ENCODE results near the gene SHQ1. TPM values are rescaled to one million over a fixed set of nuclear protein-coding genes. Genes with fewer than 3 reads are reported as not detected.
"Not testable (repeated sequence)": the region's sequence is repeated elsewhere in the genome, so short reads cannot be mapped to it uniquely, and the experiment has no call there.

The SHQ1 gene
- total RNA-seq, 1 donor from 2014 or later = 12.4 TPM

DNA sequence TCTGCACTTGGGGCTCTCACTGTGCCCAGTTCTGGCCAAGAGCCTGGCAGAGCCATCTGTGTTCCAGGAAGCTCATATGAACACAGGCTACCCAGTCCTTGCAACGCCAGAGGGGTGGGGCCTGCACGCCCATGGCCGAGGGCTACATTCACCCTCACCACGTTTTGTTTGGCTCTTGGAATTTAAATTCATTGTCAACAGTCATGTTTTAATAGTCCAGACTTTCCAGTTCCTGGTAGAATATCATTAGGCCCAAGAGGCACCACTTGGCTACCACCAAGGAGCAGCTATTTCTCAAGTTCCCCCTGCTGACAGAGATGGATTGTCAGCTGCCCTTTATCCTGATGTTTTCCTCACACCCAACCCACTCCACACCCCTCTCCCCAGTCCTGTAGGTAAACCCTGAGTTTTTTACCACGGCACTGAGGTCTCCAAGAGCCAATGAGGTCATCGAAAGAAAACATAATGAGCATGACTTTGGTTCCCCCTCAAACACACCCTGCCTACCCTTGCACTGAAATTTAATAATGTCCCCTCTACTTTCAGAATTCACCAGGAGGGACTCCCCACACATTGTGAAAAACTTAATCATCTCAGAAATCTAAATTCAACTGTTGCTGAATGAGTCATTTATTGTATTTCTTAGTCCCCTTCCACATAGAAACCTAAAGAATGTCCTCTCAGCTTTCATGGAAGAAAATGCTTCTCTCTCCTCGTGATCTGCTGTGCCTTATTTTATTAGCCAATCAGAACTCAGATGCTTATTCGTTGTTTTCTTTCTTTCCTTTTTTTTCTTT is 125.1 kb downstream of the SHQ1 start:
- DNase-seq (ENCODE audit: extremely low read depth, low read depth, low spot score) = no peak

DNA sequence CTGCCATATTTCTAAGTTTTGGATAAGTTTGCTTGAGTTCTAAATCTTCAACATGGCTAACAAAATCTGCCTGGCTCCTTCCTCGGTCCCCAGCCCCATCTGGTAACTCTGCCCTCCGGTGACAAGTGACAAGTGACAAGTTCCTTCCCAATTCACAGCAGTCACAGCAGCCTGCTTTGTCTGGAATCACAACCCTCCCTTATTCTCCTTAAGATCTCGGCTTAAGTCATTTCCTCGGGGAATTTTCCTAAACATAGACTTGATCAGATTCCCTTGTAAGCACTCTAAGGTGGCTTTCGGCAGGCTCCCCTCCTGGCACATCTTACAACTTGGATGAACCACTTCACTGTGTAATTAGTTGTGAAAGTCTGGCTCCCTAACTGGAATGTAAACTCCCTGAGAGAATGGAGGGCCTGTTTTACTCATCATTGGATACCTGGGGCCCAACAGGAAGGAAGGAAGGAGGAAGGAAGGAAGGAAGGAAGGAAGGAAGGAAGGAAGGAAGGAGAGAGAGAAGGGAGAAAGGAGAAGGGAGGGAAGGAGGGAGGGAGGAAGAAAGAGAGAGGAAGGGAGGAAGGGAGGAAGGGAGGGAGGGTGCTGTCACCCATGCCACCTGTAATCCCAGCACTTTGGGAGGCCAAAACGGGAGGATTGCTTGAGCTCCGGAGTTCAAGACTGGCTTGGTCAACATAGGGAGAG is 126.4 kb downstream of the SHQ1 start:
- no peak for DNase-seq (ENCODE audit: extremely low read depth, low read depth, low spot score)

DNA sequence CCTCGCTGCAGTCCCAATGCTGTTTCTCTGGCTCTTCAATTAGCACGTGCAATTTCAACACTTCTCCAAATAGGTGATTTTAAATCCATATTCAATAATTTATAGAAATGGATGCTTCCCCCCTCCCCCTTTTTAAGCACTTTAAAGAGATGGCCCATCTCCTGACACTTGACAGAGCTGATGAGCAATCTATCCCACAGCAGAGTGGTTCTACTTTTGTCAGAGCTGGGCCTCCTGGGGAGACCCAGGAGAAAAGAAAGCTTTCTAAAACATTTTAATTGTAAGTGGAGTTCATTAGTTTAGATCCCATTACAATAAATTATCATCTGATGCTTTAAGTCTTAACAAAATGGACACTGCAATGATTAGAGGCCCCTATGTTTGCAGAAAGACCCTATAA is 127.7 kb downstream of the SHQ1 start:
- DNase-seq (ENCODE audit: extremely low read depth, low read depth, low spot score) = no peak

DNA sequence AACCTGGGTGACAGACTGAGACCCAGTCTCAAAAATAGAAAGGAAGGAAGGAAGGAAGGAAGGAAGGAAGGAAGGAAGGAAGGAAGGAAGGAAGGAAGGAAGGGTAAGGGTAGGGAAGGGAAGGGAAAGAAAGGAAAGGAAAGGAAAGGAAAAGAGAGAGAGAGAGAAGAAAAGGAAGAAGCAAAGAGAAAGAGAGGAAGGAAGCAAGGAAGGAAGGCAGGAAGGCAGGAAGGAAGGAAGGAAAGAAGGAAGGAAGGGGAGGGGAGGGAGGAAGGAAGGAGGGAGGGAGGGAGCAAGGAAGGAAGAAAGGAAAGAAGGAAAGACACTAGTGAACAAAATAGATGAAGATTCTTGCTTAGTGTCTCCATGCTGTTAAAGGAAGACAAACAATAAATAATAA is 129.1 kb downstream of the SHQ1 start:
- no peak for DNase-seq (ENCODE audit: extremely low read depth, low read depth, low spot score)

DNA sequence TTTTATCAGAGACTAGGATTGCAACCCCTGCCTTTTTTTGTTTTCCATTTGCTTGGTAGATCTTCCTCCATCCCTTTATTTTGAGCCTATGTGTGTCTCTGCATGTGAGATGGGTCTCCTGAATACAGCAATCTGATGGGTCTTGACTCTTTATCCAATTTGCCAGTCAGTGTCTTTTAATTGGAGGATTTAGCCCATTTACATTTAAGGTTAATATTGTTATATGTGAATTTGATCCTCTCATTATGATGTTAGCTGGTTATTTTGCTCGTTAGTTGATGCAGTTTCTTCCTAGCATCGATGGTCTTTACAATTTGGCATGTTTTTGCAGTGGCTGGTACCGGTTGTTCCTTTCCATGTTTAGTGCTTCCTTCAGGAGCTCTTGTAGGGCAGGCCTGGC is 134.1 kb downstream of the SHQ1 start:
- DNase-seq (ENCODE audit: extremely low read depth, low read depth, low spot score) = not testable (repeated sequence)

DNA sequence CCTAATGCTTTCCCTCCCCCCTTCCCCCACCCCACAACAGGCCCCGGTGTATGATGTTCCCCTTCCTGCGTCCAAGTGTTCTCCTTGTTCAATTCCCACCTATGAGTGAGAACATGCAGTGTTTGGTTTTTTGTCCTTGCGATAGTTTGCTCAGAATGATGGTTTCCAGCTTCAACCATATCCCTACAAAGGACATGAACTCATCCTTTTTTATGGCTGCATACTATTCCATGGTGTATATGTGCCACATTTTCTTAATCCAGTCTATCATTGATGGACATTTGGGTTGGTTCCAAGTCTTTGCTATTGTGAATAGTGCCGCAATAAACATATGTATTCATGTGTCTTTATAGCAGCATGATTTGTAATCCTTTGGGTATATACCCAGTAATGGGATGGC is 137.8 kb downstream of the SHQ1 start:
- not testable (repeated sequence) for DNase-seq (ENCODE audit: extremely low read depth, low read depth, low spot score)

DNA sequence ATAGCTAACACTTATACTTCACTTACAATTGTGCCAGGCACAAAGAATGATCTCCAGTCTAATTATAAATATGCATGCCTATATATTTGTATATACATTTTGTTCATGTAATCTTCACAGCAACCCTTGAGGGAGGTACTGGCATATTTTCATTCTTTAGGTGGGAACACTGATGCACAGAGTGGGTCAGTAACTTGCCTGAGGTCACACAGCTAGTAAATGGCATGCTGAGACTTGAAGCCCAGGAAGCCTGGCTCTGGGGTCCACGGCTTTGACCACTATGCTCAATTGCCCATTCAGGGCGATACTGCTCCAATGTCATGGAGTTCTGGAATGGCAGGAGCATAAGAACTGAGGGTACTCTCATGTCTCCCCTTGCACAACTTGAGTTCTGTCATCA is 139.8 kb downstream of the SHQ1 start:
- no peak for DNase-seq (ENCODE audit: extremely low read depth, low read depth, low spot score)

DNA sequence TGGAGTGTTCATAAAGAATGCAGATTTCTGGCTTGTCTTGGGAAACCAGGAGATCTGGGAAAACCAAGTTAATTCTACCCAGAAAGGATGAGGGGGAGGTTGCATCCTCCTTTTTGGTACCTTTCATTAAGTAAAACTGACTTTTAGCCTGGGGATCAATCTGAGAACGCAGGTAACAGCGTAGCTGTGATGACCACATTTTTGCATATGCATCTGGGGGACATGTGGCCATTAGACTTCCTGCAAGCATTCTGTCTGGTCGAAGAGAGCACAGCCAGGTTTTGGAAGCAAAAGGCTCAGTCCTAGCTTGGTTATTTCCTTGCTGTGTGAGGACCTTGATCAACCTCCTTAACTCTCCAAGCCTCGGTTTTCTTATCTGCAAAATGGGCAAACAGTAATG is 145.2 kb downstream of the SHQ1 start:
- DNase-seq (ENCODE audit: extremely low read depth, low read depth, low spot score) = no peak

DNA sequence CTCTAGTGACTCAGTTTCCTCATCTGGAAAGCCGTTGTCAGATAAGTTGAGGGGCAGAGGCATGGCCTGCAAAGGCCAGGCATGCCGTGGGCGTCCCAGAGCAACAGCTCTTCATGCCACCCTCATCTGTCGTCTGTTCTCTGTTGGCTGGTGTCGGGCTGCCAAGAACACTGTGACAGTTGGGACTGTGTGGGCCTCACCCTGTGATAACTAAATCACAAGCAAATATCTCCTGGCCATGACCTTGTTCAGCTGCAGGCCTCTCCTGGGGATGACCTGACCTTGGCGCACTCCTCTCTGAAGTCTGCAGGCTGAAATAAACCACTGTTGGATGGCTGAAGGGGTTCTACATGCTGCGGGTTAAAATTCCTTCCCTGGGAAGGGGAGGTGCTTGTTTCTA is 145.9 kb downstream of the SHQ1 start:
- no peak for DNase-seq (ENCODE audit: extremely low read depth, low read depth, low spot score)

DNA sequence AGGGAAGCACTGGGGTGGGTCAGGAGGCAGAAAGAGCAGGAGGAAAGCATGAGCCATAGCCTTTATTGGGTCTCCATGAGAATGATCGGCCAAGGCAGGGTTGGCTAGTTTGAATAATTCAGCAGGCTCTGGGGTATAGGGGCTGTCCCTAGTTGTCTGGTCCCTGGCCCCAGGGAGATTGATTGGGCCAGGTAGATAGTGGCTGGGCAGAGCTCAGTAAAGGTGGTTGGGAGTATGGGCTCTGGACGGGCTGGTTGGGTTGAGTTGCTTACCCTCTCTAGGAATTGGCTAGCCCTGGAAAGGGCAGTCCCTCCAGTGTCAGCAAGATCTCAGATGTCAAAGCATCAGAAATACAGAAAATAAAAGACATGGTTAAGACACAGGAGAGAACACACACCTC is 148.1 kb downstream of the SHQ1 start:
- no peak for DNase-seq (ENCODE audit: extremely low read depth, low read depth, low spot score)

DNA sequence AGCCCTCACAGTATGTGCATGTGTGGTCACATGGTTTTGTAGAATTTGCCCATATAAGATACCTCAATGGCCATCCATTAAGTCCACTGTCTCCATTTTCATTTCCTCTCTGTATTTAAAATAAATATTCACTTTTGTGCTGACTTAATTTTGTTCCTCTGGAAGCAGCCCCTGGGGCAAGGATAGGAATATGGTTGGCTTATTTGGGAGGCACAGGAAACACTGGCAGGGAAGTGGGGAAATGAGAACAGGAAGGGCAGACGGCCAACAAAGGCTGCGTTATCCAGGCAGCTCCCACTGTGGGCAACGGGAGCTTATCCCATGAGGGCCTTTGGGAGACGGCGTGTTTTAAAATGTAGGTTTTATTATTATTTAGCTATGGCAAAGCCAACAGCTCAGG is 148.6 kb downstream of the SHQ1 start:
- DNase-seq (ENCODE audit: extremely low read depth, low read depth, low spot score) = no peak

Other genes with a start within 250 kb of the SHQ1 start
- gene GXYLT2, start 39.6 kb upstream of the SHQ1 start, total RNA-seq = 2.7 and 4.8 TPM in 2 replicates
- 33.5 and 37.0 TPM in 2 replicates for gene PPP4R2, start 148.4 kb upstream of the SHQ1 start, total RNA-seq
- 0.78 and 4.9 TPM in 2 replicates for gene EBLN2, start 213.2 kb upstream of the SHQ1 start, total RNA-seq